Activated naive CD4-positive, alpha-beta T cell (primary cell): Measurements from ENCODE around the gene CCSER1.

Experiments used
- DNase-seq, 4 experiments: peaks; one replicate each; lab custom pipeline; 2025; lab: John Stamatoyannopoulos, UW

The CCSER1 gene

DNA sequence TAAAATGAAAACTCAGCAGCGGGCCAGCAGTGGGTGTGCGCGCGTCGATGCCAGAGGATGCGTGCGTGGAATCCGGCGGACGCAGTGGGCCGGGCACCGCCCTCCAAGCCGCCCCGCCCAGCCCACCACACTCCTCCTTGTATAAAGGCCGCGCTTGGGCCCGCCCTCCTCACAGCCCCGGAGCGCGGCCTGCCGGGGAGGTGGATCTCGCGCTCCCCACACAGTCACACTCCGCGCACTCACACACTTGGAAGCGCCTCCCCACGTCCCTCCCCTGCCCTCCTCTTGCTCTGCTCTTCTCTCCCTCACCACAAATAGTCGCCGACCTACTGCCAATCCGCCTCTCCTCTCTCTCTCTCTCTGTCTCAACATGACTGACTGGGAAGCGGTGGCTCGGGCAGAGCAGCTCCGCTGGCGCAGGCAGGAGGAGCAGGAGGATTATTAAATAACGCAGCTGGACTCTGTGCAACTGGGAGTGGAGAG, at the start of gene CCSER1:
TSS of gene CCSER1 (plus strand) at position 172 of the 483 bp plus-strand sequence.
- DNase-seq, result no peak

DNA sequence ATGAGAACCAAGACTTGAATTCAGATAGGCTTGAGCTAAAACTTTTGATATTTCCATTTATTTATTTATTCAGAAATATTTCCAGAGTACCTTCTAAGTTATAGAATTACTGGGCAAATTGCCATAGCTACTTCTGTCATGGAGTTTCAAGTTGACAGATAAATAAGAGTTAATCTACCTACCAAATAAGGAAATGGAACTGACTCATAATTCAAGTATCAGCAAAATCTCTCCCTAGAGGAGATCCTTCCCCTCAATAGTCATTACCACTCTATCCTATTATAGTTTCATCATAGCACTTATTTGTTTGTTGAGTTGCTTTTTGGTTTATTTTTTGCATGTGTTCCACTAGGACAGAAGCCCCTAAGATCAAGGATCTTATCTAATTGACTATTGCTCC, 48.8 kb upstream of the CCSER1 start:
- DNase-seq, result no peak

DNA sequence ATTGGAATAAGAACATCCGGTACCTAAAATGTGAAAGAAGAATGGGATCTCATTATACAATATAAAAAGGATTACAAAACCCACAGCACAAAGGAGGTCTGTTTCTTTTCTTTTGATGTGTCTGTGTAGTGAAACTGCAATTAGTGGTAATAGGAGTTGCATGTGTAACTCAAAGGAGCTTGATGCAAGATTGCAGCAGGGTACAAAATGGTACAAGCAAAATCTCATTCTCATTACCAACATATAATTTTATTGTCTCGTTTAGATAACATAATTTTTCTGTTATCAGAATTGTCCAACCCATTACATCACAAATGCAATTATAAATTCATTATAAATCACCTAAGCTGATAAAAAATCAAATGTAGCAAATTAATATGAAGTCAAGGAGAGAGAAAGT, 47.1 kb upstream of the CCSER1 start:
- no peak for DNase-seq

DNA sequence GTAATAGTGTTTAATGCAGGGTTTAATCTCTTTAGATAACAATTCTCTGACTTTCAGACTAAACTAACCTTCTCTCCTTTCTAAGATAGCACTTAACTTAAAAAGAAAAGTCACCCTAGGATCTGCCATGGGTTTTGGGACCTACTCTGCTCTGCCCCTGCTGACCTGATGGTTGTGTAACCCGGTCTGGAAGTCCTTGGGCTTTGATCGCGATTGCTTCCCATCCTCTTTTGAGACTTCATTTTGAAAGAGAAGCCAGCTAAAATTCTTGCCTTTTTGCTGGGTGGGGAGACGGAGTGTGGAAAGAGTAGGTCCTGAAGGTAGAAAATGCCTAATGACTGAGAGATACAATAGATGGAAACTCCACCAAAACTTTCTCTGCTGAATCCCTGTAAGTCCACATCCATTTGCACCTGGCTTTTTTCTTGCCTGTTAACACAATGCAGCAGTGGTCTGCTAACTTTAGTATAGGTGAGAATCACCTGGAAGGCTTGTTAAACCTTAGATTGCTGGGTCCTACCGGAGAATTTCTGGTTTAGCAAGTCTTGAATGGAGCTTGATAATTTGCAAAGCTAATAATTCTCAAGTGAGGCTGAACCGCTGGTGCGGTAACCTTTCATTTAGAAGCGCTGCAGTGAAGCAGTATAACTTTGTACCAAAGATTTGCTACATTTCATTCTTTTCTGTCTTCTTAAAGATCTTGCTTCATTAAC, 45.6 kb upstream of the CCSER1 start:
- DNase-seq, result no peak

DNA sequence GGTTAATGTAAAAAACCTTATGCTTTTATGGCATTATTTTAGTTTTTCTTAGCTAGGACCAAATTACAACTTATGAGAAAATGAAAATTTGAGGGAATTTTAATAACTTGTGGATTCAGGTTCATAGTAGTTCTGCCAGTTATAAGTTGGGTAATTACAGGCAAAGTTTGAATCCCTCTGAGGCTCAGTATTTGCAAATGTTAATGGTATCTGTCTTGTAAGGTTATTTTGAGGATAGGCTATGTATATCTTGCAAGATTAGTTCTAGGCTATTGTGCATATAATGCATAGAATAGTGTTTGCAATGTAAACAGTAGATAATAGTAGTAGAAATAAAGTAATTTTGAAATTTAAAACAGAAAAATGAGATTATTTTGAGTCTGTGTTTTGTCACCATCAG, 44.7 kb upstream of the CCSER1 start:
- DNase-seq, result no peak

DNA sequence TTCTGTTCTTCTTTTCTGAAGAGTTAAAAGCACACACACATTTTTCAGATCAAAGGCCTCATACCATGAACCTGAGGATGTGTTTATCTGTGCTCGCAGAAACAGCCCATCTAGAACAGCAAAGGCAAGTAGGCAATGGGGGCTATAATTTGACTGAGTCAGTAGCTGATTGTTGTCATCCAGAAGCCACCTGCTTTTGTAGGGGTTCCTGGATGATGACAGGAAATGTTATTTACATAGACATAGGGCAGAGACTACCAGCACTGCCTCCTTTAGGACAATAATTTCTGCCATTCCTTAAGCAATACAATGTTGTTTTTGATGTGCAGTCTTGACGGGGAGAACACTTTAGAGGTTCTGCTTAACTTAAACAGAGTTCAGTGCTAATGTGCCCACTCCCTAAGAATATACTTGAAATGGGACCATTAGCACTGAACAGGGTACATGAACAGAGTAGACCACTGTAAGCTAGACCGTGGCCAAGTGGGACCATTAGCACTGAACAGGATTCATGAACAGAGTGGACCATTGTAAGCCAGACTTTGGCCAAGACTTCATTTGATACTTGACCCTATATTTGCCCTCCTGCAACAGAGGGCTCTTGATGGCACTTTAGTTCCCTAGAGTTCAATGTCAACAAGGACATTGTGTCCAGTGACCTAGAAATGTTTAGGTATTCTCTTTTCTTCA, 42.8 kb upstream of the CCSER1 start:
- DNase-seq, result no peak

DNA sequence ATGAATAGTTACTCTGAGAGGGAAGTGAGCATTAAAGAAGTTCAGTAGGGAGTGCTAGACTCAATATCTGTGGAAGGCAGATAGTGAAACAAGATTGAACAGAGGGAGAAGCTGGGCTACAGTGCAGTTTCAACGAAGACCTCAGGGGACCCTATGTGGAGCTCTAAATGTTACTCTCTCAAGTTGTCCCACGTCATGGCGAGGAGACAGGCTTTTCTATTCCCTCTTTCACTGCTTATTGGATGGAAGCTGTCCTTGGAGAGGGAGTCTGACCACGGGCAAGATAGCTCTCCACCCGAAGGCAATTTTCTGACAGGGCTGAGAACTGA, 42.3 kb upstream of the CCSER1 start:
- no peak for DNase-seq

DNA sequence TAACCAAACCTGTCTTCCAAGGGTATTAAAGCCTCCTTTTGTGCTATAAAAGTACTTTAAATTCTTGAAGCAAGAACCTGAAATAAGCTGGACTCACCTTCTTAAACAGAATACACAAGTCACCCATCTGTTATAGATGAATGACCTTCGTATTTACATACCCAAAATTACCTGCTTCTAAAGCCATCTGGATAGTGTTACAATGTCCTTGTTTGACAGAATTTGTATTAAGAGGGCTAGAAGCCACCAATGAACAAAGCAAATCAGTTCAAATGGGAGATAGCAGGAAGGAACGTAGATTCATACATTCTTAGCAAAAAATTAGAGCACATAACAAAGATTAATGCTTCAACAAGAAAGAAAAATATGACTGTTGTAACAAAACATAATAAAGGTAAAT, 33.7 kb upstream of the CCSER1 start:
- no peak for DNase-seq

DNA sequence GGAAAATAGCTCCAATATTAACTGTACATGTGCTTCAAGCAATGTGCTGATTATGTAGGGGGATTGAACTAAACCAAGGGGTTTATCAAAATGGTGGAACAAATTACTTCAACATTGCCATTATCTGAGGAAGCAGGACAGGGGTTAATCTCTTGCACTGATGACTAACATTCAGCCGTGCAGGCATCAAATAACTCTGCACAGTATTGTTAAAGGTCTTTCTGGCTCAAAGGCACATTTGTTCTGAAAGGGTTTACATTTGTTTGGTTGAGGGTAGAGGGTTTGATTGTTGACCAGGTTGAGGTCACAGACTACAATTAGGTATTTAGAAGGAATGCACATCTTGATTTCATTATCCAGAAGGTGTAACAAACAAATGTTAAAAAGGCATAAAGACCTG, 32.2 kb upstream of the CCSER1 start:
- DNase-seq, result no peak

DNA sequence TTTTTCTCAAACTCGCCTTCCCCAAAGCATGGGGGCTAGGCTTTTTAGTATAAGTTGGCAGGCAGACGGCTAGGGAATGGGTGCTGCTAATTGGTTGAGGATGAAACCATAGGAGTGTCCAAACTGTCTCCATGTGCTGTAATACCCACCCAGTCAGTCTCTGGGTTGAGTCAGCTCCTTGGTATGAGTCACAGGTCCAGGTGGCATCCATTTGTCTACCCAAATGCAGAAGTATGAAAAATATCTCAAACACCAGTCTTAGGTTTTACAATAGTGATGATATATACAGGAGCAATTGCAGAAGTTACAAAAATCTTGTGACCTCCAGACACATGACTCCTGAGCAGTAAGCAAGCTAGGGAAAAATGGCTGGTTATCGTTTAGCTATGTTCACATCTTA, 27.4 kb upstream of the CCSER1 start:
- no peak for DNase-seq

DNA sequence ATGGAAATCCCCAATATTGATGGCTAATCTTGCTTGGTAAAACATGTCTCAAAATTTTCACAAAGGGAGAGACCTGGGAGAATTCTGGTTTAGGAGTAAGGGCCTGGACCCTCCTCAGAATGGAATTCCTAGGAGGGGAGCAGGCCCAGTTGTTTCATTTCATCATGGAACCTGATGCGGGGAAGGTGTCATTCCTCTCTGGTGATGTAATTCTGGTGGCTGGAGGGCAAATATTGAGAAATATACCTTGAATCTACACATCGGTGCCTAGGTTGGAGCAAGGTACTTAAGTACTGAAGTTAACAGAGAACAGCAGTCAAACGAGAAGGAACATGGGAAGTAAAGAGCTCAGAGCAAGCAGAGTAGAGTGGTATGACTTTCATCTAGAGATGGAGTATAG, 23.2 kb upstream of the CCSER1 start:
- DNase-seq, result no peak

DNA sequence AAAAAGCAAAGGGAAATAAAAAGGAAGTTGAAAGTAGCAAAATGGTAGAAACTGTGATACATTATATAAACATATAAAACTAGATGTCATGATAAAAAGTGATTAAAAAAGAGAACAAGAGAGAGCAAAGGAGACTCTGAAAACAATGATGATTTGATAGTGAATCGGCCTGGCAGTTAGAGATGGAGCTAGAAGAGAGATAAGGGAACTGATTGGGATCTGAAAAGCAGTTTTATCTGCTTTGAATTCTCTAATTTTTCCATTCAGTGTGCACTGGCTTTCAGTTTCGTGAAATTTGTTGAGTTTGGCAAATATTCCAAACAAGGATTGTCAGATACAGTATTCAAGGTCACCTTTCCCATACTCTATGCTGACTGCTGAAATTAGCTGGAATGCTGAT, 21.9 kb upstream of the CCSER1 start:
- no peak for DNase-seq

DNA sequence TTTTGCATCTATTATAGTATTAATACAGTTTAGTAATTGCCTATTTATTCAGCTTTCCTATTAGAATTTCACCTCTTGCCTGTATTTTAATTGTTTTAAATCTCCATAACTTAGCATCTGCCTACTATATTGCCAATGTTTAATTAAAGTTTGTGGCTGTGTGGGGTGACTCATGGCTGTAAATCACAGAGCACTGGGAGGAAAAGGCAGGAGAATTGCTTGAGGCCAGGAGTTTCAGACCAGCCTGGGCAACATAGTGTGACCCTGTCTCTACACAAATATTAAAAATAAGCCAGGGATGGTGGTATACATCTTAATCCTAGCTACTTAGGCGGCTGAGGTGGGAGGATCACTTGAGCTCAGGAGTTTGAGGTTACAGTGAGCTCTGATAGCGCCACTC, 14.5 kb upstream of the CCSER1 start:
- no peak for DNase-seq

DNA sequence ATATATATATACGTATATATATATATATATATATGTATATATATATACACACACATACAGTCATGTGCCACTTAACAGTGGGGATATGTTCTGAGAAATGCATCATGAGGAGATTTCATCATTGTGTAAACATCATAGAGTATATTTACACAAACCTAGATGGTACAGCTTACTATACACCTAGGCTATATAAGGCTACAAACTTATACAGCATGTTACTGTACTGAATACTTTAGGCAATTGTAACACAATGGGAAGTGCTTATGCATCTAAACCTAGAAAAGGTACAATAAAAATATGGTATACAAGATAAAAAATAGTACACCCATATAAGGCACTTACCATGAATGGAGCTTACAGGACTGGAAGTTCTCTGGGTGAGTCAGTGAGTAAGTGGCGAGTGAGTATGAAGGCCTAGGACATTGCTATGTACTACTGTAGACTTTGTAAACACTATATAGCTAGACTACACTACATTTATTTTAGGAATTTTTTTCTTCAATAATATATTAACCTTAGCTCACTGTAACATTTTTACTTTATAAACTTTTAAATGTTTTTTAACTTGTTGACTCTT, 13.2 kb upstream of the CCSER1 start:
- no peak for DNase-seq

DNA sequence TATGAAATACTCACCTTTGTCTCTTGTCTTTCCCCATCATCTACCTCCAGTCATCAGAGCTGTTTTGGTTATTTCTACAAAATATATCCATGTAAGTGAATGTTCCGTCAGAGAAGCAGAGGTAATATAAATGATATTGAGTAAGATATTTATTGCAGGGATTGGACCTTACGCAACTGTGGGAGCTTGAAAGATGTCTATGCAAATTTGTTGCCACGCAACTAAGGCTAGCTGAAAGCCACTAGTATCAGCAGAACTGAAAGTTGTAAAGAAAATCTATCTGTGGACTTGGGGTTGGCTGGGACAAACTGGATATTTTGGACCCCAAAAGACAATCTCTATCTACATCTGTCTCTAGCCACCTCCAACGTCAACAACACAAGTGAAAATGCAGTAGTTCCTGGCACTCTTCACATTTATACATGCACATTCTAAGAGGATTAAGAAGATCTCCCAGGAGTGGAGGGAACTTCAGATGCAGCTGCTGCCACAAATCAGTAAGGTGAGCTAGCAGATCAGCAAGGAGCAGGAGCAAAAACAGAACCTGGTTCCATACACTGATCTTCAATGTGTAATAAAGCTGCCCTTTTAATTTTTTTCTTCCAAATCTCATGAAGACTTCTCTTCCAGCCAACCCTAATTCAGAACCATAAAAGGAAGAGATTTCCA, 8.5 kb upstream of the CCSER1 start:
- DNase-seq, result no peak

DNA sequence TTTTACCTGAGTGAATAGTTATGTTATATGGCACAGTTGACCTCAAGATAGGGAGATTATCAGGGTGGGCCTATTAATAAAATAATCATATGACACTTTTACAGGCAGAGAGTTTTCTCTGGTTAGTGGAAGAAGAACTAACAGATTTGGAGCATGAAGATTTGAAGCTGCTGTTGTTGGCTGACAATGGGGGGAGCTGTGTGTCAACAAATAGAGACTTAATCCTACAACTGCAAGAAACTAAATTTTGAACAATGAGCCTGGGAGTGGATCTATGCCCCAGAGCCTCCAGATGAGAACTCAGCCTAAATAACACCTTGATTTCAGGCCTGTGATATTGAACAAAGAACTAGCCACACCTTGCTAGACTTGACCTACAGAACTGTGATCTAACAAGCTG, 7.2 kb upstream of the CCSER1 start:
- DNase-seq, result no peak

DNA sequence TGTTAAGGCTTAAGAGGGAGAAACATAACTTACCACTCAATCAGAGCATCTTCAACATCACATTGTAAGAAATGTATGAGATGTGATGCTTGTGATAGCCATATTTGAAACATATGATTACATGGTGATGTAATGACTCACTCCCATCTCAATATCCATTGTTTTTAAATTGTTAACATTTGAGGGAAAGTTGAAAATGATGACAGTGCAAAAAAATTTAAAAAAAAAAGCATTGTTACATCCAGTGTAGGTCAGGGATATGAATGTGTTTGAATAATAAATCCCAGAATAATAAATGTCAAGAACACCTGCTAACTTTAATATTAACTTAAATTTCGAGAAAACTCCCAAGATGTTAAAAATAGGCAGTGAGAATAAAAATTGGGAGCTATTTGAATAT, 6.4 kb upstream of the CCSER1 start:
- no peak for DNase-seq

DNA sequence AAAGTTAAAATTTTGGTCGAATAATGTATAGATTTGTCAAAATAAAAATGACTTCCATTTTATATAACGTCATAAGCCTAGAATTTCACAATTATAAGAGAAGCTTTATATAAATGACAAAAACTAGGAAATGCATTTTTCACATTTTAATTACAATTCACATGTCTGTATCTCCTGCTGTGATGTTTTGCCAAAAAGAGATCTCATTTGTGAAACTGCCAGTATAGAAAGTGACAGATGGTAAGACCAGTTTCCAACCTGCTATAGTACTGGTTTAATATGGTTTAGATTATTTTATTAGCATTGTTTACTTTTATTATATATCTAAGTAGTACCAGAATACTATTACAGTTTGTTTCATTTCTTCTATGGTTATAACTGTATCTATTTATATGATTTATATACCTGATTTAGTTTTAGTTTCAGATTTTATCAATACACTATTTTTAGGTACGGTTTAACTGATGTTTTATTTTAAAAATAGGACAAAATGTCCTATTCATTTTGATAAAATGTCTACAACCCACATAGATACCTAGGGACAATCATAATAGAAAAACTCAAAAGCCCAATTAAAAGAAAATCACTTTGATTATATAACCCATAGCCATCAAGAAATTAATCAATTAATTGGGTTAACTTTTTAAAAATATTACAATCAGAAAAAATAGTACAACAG, 5.4 kb upstream of the CCSER1 start:
- DNase-seq, result no peak

DNA sequence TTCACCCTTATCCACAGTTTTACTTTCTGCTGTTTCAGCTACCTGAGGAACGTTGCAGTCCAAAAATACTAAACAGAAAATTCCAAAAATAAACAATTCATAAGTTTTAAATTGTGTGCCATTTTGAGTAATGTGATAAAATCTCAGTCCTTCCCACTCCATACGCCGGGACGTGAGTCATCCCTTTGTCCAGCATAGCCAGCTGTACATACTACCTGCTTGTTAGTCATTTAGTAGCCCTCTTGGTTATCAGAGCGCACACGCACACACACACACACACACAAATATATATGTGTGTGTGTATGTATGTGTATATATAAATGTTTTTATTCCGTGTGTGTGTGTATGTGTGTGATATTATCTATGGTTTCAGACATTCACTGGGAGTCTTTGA, 4.8 kb upstream of the CCSER1 start:
- no peak for DNase-seq

DNA sequence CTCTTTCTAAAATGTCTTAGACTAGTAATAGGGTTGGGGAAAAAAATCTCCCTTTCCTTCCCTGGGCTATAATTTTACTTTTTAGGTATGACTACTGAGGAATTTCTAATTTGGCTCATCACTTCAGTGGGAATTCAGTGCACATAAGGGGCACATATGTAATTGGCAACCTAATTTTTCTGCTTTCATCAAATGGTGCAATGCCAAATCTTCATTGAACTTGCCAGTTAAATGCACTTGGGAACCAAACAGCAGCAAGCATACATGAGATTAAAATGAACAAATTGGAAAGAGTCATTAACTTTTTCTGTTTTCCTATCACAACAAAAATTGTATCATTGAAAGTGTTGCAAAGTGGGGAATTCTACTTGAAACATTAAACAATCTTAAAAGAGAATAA, 2.9 kb upstream of the CCSER1 start:
- no peak for DNase-seq

DNA sequence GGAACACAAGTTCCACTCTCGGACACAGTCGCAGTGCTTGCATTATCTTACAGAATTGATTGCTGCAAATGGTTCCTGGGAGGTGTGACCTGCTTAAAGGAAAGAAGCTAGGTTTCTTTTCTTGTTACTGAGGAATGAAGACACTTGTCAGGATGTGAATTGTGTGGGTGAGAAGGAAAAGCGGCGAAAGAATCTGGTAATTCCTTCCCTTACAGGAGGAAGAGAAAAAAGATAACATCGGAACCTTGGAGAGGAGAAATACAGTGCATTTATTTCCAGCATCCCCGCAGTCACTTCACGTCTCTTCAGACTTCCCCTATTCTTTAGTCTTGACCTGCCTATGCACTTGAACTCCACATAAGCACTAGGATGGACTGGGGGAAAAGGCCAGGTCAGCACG, 389 bp upstream of the CCSER1 start:
- DNase-seq, result no peak

DNA sequence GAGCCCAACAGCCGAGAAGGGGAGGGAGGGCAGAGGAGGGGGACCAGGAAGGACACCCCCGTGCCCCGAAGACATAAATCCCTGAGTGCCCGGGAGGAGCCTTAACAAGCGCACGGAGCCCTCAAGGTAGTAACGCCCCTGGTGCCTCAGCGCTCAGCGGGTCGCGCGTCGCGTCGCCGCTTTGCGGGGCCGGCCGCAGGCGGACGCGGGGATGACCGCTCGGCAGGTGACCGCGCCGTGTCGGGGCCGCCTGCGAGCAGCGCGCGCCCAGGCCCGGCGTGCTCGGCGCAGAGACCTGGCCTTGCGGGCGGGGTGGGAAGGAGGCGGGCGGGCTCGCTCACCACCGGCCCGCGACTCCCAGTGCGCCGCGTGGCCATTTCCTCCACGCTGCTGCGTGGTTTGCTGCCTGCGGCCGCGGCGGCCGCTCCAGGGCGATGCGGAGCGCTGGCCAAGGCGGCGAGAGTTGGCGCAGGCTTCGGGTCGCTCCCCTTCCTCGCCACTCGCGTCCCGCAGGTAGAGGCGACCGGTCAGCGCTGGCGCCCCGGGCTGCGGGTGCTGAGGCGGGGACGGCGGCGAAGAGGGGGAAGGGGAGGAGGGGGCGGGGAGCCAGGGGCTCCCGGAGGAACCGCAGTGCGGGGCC, 632 bp downstream of the CCSER1 start:
- no peak for DNase-seq
